Calu3 (cell line): ENCODE results near the gene KRTAP24-1. TPM values are rescaled to one million over a fixed set of nuclear protein-coding genes. Genes with fewer than 3 reads are reported as not detected.

Experiments used
- BruUV-seq: library from RNA; stranded (reverse); fragments of 400-500 nt; replicated peaks from 2 replicates; lab custom pipeline; 2021; lab: Mats Ljungman, UMichigan
- CTCF ChIA-PET: fragments of 300-600 bp; sonication (Branson Sonifier 250); formaldehyde crosslinking; loops from one replicate; lab custom pipeline; 2022; ENCODE audit warnings: antibody characterized with exemption; lab: Charles Lee
- DNase-seq: peaks from one replicate; pipeline ENCODE4 v3.0.0; 2022
- H3K27ac Mint-ChIP-seq: one replicate; pipeline ENCODE4 v1.8.0; 2022; ENCODE audit warnings: mixed read lengths; ENCODE audit not compliant: unreplicated experiment
- H3K27me3 Mint-ChIP-seq: one replicate; pipeline ENCODE4 v1.8.0; 2022; ENCODE audit warnings: mixed read lengths; ENCODE audit not compliant: unreplicated experiment
- H3K36me3 Mint-ChIP-seq: one replicate; pipeline ENCODE4 v1.8.0; 2022; ENCODE audit warnings: mild to moderate bottlenecking, moderate library complexity, mixed read lengths; ENCODE audit not compliant: insufficient read depth, unreplicated experiment
- H3K4me1 Mint-ChIP-seq: one replicate; pipeline ENCODE4 v1.8.0; 2022; ENCODE audit warnings: mild to moderate bottlenecking, low read depth, mixed read lengths; ENCODE audit not compliant: unreplicated experiment
- H3K4me3 Mint-ChIP-seq: one replicate; pipeline ENCODE4 v1.8.0; 2022; ENCODE audit warnings: mild to moderate bottlenecking, low read depth, moderate library complexity, mixed read lengths; ENCODE audit not compliant: unreplicated experiment
- H3K9me3 Mint-ChIP-seq: one replicate; pipeline ENCODE4 v1.8.0; 2022; ENCODE audit warnings: low read depth, mixed read lengths; ENCODE audit not compliant: unreplicated experiment
- CTCF ChIP-seq: fragments of 200-600 bp; IDR thresholded peaks from one replicate; pipeline ENCODE4 v1.8.0; 2022; ENCODE audit warnings: antibody characterized with exemption; ENCODE audit not compliant: unreplicated experiment
- intact Hi-C: fragments of 100-400 bp; cut with micrococcal nuclease; formaldehyde crosslinking; loops from one replicate; pipeline ENCODE4 v1.10.0; 2022; ENCODE audit not compliant: unreplicated experiment
- total RNA-seq: library from RNA; stranded (reverse); gene quantifications from 2 replicates; pipeline ENCODE4 v1.2.3, GENCODE V29; 2022

KRTAP24-1 gene
- total RNA-seq, 1 experiment from 2014 or later: not detected

GRCh38 chr21:30271611-30272010 is 11.1 kb downstream of the KRTAP24-1 start:
- no TSS peak for BruUV-seq
- no peaks in the 10 kb centered on the region for H3K27me3 Mint-ChIP-seq
- H3K27ac Mint-ChIP-seq: no peak overlapping the region
- DNase-seq: no peak
- TF ChIP-seq CTCF: no peak
- CTCF ChIA-PET: no interaction called here
- no peaks in the 10 kb centered on the region for H3K4me1 Mint-ChIP-seq
- no peaks in the 10 kb centered on the region for H3K9me3 Mint-ChIP-seq
- no peak overlapping the region for H3K4me3 Mint-ChIP-seq
- H3K36me3 Mint-ChIP-seq: no peaks in the 10 kb centered on the region
- intact Hi-C loops: no loop called here

- no TSS peak for BruUV-seq
- intact Hi-C loops: no loop called here
Observed at GRCh38 chr21:30271156-30271555, 11.6 kb downstream of the KRTAP24-1 start.

GRCh38 chr21:30269803-30270530 is 12.8 kb downstream of the KRTAP24-1 start:
- H3K4me3 Mint-ChIP-seq: no peak overlapping the region
- no peak overlapping the region for H3K27ac Mint-ChIP-seq
- CTCF ChIA-PET: no interaction called here

More at GRCh38 chr21:30271156-30271555, 11.6 kb downstream of the KRTAP24-1 start:
- Mint-ChIP-seq H3K36me3 (no peaks in the 10 kb centered on the region), H3K9me3 (no peaks in the 10 kb centered on the region), H3K27me3 (no peaks in the 10 kb centered on the region), H3K27ac (no peak overlapping the region), H3K4me1 (no peaks in the 10 kb centered on the region), H3K4me3 (no peak overlapping the region)
- DNase-seq: no peak
- TF ChIP-seq CTCF: no peak
- CTCF ChIA-PET: no interaction called here

GRCh38 chr21:30268608-30269197 is 14.0 kb downstream of the KRTAP24-1 start:
- CTCF ChIA-PET: interaction anchor here (0.7 kb wide), 1 partner anchor 94 kb away, joined by 5 read pairs; no protein-coding TSS in a partner anchor
- intact Hi-C loops: no loop called here
- Mint-ChIP-seq H3K36me3 (no peaks in the 10 kb centered on the region), H3K9me3 (no peaks in the 10 kb centered on the region), H3K4me3 (no peak overlapping the region), H3K27me3 (no peaks in the 10 kb centered on the region), H3K27ac (no peak overlapping the region), H3K4me1 (no peaks in the 10 kb centered on the region)
- no TSS peak for BruUV-seq
- TF ChIP-seq CTCF: no peak
- no peak for DNase-seq

More at GRCh38 chr21:30269803-30270530, 12.8 kb downstream of the KRTAP24-1 start:
- no TSS peak for BruUV-seq
- no peak for TF ChIP-seq CTCF
- Mint-ChIP-seq H3K36me3 (no peaks in the 10 kb centered on the region), H3K4me1 (no peaks in the 10 kb centered on the region), H3K27me3 (no peaks in the 10 kb centered on the region), H3K9me3 (no peaks in the 10 kb centered on the region)
- intact Hi-C loops: no loop called here
- DNase-seq: no peak
